Stimulated activated naive CD8-positive, alpha-beta T cell treated with anti-CD3 and anti-CD28 coated beads, Interleukin-15, amount 100 ng/mL, for 72 hours (primary cell): ENCODE data around the gene TSPAN16.
"Not testable (repeated sequence)": the region's sequence is repeated elsewhere in the genome, so short reads cannot be mapped to it uniquely, and the experiment has no call there.

Experiments
- ATAC-seq: fragments of 150-1000 bp; cut with Tn5 transposase; 2 replicates; pipeline ENCODE4 v1.10.0; 2021; ENCODE audit warnings: mild to moderate bottlenecking, moderate library complexity
- DNase-seq, 2 donors: peaks; one replicate each; pipeline ENCODE4 v3.0.0; 2021 to 2022
- H3K27ac Mint-ChIP-seq, 2 donors: one replicate each; pipeline ENCODE4 v1.8.0; 2022; ENCODE audit warnings: mild to moderate bottlenecking in 2 of 2, mixed read lengths in 2 of 2, moderate library complexity in 2 of 2
- H3K27me3 Mint-ChIP-seq: one replicate; pipeline ENCODE4 v1.8.0; 2022; ENCODE audit warnings: mixed read lengths
- H3K4me1 Mint-ChIP-seq: one replicate; pipeline ENCODE4 v1.8.0; 2022; ENCODE audit warnings: mild to moderate bottlenecking, mixed read lengths
- H3K4me3 Mint-ChIP-seq, 2 donors: one replicate each; pipeline ENCODE4 v1.8.0; 2022; ENCODE audit warnings: mild to moderate bottlenecking in 2 of 2, mixed read lengths in 2 of 2, moderate library complexity in 1 of 2
- H3K9me3 Mint-ChIP-seq, 2 donors: one replicate each; pipeline ENCODE4 v1.8.0; 2022; ENCODE audit warnings: mixed read lengths in 2 of 2

The TSPAN16 gene

GRCh38 chr19:11288349-11288748 lies 7.6 kb upstream of the TSPAN16 start:
- H3K27ac Mint-ChIP-seq: no peak overlapping the region
- no peak overlapping the region for H3K4me3 Mint-ChIP-seq
- DNase-seq (no peak), ATAC-seq (no peak)
- no peaks in the 10 kb centered on the region for H3K9me3 Mint-ChIP-seq
- H3K27me3 Mint-ChIP-seq: peaks cover 76% of the 10 kb centered on the region
- H3K4me1 Mint-ChIP-seq: peaks cover 10% of the 10 kb centered on the region

- Mint-ChIP-seq H3K9me3 (no peaks in the 10 kb centered on the region), H3K27me3 (peaks cover 79% of the 10 kb centered on the region), H3K4me1 (peaks cover 17% of the 10 kb centered on the region), H3K4me3 (no peak overlapping the region), H3K27ac (no peak overlapping the region)
- DNase-seq (no peak), ATAC-seq (no peak)
These were observed 5.7 kb upstream of the TSPAN16 start for GRCh38 chr19:11290256-11290655.

GRCh38 chr19:11291415-11291814 lies 4.5 kb upstream of the TSPAN16 start:
- peaks cover 17% of the 10 kb centered on the region for H3K4me1 Mint-ChIP-seq
- no peak overlapping the region for H3K27ac Mint-ChIP-seq
- H3K4me3 Mint-ChIP-seq: no peak overlapping the region
- DNase-seq (no peak), ATAC-seq (no peak)
- H3K27me3 Mint-ChIP-seq: peaks cover 86% of the 10 kb centered on the region
- H3K9me3 Mint-ChIP-seq: no peaks in the 10 kb centered on the region

DNA sequence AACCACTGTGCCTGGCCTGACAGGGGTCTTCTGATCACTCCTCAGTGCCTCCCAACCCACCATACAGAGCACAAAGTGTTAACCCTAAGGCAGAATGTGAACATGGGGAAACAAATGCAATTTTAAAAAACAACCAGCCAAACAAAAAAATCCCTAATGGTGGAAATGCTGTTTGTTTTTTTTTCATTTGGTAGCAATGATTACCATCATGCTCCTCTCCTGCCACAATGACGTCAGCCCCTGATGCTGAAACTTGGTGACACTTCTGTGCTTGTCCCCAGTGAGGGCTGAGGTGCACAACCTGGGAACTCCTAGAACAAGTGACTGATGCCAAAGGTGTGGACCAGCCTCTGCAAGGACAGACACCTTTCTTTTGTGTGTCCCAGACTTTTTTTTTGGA lies 4.0 kb upstream of the TSPAN16 start:
- peaks cover 82% of the 10 kb centered on the region for H3K27me3 Mint-ChIP-seq
- H3K4me1 Mint-ChIP-seq: peaks cover 12% of the 10 kb centered on the region
- H3K9me3 Mint-ChIP-seq: no peaks in the 10 kb centered on the region
- H3K27ac Mint-ChIP-seq: no peak overlapping the region
- ATAC-seq (no peak), DNase-seq (no peak)
- no peak overlapping the region for H3K4me3 Mint-ChIP-seq

- peak; percentile 81 to 87 for DNase-seq
- Mint-ChIP-seq H3K4me3 (peak overlapping the region; percentile 72 to 75), H3K27ac (peak overlapping the region in 1 of 2 donors; percentile 90), H3K9me3 (no peaks in the 10 kb centered on the region), H3K27me3 (peaks cover 66% of the 10 kb centered on the region), H3K4me1 (peaks cover 7% of the 10 kb centered on the region)
- peak; percentile 98 for ATAC-seq
These were observed 2.2 kb upstream of the TSPAN16 start for GRCh38 chr19:11293433-11294389.

DNA sequence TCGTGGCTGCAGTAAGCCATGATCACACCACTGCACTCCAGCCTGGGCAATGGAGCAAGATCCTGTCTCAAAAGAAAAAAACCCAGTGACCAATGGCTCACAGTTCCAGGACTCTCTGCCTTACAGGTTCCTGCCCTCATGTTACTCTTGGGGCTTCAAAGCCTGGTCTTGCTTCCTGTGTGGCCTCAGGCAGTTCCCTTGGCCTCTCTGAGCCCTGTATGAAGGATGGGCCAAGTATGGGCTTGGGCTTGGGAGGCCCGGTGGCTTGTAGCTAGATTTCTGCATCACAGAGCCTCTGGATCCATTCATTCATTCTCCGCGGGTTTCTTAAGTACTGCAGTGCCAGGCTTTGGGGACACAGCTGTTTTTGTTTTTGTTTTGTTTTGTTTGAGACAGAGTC lies 780 bp upstream of the TSPAN16 start:
- Mint-ChIP-seq H3K27me3 (peaks cover 53% of the 10 kb centered on the region), H3K4me3 (no peak overlapping the region), H3K27ac (no peak overlapping the region), H3K4me1 (peaks cover 7% of the 10 kb centered on the region), H3K9me3 (peaks cover 0 to 2% of the 10 kb centered on the region in 2 donors)
- ATAC-seq (no peak), DNase-seq (no peak)

GRCh38 chr19:11296264-11296663 lies 304 bp downstream of the TSPAN16 start:
- Mint-ChIP-seq H3K27me3 (peaks cover 44% of the 10 kb centered on the region), H3K27ac (no peak overlapping the region), H3K4me3 (no peak overlapping the region), H3K9me3 (peaks cover 0 to 5% of the 10 kb centered on the region in 2 donors), H3K4me1 (peaks cover 7% of the 10 kb centered on the region)
- ATAC-seq (no peak), DNase-seq (no peak)

DNA sequence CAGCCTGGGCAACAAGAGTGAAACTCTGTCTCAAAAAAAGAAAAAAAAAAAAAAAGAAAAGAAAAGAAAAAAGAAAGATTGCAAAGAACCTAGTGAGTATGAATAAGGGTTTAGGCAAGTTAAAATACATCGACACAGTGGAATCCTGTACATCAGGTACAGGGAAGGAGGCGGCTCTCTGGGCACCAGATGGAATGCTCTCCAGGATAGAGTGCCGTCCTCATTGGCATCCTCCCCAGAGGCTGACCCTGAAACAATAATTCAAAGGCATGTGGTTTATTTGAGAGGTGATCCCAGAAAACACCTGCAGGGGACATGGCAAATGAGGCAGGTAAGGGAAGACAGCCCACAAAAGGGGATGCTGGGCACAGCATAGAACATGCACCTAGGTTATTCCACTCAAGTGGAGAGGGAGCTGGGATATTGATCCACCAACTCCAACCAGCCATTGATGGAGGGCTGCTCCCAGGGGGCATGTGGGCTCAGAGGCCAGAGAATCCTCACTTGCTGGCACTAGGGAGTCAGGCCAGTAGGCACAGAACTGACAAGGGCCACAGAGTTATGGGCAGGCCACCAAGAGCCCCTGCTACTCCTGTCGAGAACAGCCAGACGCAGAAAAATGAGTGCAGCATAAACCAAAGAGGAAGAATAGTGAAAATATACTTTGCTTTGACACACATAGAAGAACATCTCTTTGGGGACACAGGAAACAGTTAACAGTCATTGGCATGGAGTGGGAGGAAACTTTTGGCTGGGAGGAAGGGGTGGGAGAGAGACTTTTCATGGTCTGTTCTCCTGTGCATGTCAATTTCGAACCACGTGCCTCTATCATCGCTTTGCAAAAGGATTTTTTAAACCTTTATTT lies 4.2 kb downstream of the TSPAN16 start:
- peaks cover 12% of the 10 kb centered on the region for H3K27me3 Mint-ChIP-seq
- peak overlapping the region in 1 of 2 donors; percentile 74 for H3K27ac Mint-ChIP-seq
- H3K9me3 Mint-ChIP-seq: peaks cover 0 to 5% of the 10 kb centered on the region in 2 donors
- ATAC-seq (no peak), DNase-seq (no peak)
- H3K4me1 Mint-ChIP-seq: no peaks in the 10 kb centered on the region
- H3K4me3 Mint-ChIP-seq: no peak overlapping the region

- no peak overlapping the region for H3K27ac Mint-ChIP-seq
- no peak for ATAC-seq
- peaks cover 0 to 5% of the 10 kb centered on the region in 2 donors for H3K9me3 Mint-ChIP-seq
- DNase-seq: no peak
- H3K4me1 Mint-ChIP-seq: no peaks in the 10 kb centered on the region
- H3K27me3 Mint-ChIP-seq: peaks cover 8% of the 10 kb centered on the region
- no peak overlapping the region for H3K4me3 Mint-ChIP-seq
These were observed 4.8 kb downstream of the TSPAN16 start for GRCh38 chr19:11300811-11301120.

DNA sequence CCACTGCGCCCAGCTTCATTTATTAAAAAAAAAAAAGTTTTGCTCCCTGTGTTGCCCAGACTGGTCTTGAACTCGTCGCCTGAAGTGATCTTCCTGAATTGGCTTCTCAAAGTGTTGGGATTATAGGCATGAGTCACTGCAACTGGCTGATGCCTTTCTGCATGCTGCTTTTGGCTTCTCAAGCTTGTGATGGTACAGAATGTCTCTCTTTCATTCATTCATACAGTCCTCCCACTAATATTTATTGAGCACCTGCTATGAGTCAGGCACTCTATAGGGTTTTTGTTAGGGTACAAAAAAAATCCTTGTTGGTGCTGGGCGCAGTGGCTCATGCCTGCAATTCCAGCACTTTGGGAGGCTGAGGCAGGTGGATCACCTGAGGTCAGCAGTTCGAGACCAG lies 9.0 kb downstream of the TSPAN16 start:
- no peak for DNase-seq
- Mint-ChIP-seq H3K4me3 (no peak overlapping the region), H3K27ac (no peak overlapping the region), H3K4me1 (no peaks in the 10 kb centered on the region), H3K9me3 (peaks cover 0 to 5% of the 10 kb centered on the region in 2 donors), H3K27me3 (peaks cover 10% of the 10 kb centered on the region)
- ATAC-seq: no peak

GRCh38 chr19:11306337-11306736 lies 10.4 kb downstream of the TSPAN16 start:
- DNase-seq (no peak), ATAC-seq (no peak)
- H3K4me3 Mint-ChIP-seq: no peak overlapping the region
- no peak overlapping the region for H3K27ac Mint-ChIP-seq
- H3K9me3 Mint-ChIP-seq: no peaks in the 10 kb centered on the region
- H3K4me1 Mint-ChIP-seq: no peaks in the 10 kb centered on the region
- peaks cover 14% of the 10 kb centered on the region for H3K27me3 Mint-ChIP-seq

- peaks cover 26% of the 10 kb centered on the region for H3K4me1 Mint-ChIP-seq
- not testable (repeated sequence) for ATAC-seq, H3K4me3 Mint-ChIP-seq
These were observed 24.5 kb downstream of the TSPAN16 start for GRCh38 chr19:11320278-11320995.

DNA sequence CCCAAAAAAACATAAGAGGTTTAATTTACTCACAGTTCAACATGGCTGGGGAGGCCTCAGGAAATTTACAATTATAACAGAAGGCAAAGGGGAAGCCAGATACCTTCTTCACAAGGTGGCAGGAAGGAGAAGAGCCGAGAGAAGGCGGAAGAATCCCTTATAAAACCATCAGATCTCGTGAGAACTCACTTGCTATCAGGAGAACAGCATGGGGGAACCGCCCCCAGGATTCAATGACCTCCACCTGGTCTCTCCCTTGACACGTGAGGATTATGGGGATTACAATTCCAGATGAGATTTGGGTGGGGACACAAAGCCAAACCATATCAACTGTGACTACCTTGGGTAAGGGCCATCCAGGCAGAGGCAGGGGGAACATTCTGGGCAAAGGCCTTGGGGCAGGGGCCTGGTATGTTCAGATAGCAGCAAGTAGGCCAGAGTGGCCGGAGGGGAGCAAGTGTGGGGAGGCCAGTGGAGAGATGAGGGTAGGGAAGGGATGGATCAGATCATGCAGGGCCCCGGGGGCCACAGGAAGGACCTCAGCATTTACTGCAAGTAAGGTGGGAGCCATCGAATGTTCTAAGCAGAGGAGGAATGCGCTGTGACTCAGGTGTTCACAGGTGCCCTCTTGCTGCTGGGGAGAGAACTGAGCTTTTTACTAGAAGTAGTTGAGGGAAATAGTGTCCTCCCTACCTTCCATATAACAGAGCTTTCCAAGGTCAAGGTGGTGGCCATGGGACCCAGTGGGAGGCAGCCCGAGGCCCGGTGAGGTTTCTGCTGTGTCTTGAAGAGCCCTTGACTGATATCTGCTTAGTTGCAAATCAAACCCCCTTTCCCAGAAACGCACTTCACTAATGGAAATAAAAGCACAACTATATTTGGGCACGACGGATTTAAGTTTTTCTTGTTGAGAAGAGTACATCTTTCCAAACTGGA lies 25.5 kb downstream of the TSPAN16 start:
- DNase-seq: no peak
- no peaks in the 10 kb centered on the region for H3K9me3 Mint-ChIP-seq
- H3K4me3 Mint-ChIP-seq: no peak overlapping the region
- H3K27ac Mint-ChIP-seq: peak overlapping the region in 1 of 2 donors; percentile 63
- H3K27me3 Mint-ChIP-seq: peaks cover 48% of the 10 kb centered on the region
- no peak for ATAC-seq
- H3K4me1 Mint-ChIP-seq: peaks cover 26% of the 10 kb centered on the region

More at GRCh38 chr19:11320278-11320995, 24.5 kb downstream of the TSPAN16 start:
- peaks cover 48% of the 10 kb centered on the region for H3K27me3 Mint-ChIP-seq
- not testable (repeated sequence) for H3K9me3 Mint-ChIP-seq, DNase-seq
- H3K27ac Mint-ChIP-seq: peak overlapping the region in 1 of 2 donors; percentile 14

DNA sequence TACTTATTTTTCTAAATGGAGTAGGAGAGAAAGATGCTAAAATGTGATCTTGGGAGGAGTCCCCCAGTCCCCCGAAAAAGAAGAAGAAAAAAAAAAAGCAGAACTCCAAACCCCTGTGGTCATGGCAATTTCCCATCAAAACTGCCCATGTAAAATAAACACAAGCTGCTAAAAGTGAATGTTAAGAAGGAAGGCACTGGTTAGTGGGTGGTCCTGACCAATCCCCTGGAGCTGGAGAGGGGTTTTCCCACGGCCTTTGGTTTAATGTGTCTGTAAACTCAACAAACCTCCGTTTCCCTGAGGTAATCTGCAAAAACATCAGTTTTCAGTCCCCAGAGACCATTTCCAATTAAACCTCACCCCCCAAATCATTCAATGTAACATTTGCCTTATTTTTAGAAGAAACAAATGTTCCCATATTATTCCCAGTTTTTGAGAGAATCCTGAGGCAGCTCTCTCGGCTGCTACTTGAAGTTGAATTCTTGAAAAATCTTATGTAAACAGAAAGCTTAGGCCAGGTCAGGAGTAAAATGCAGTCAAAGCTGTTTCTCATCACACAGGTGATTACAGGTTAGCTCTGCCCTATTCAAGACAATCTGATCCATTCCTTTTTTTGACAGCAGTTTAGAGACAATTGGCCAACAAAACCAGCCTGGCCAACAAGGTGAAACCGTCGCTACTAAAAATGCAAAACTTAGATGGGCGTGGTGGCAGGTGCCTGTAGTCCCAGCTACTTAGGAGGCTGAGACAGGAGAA lies 26.5 kb downstream of the TSPAN16 start:
- no peak for ATAC-seq
- Mint-ChIP-seq H3K9me3 (no peaks in the 10 kb centered on the region), H3K4me3 (no peak overlapping the region), H3K27ac (no peak overlapping the region), H3K27me3 (peaks cover 48% of the 10 kb centered on the region), H3K4me1 (peaks cover 26% of the 10 kb centered on the region)
- no peak for DNase-seq
